ENCODE results near the gene STK36.

GRCh38 chr2:218635719-218636118 is 36.2 kb upstream of the STK36 start:
- TF ChIP-seq REST (IDR thresholded peaks at IDR 0.05; ENCODE audit: insufficient read depth in 1 of 2, low read depth in 2 of 2, low read length in 2 of 2) (no peak), SIN3A (IDR thresholded peaks at IDR 0.05; ENCODE audit: borderline replicate concordance, insufficient read depth, low read length) (no peak), TAF1 (IDR thresholded peaks at IDR 0.05; ENCODE audit: borderline replicate concordance, insufficient read depth, low read length) (no peak), POLR2AphosphoS5 (IDR thresholded peaks at IDR 0.05; ENCODE audit: low read depth, low read length) (no peak), FOXP2 (optimal IDR thresholded peaks at IDR 0.05; ENCODE audit: borderline replicate concordance, extremely low read depth, extremely low read length, insufficient read depth) (no peak)

Data from PFSK-1 (cell line).